ENCODE data around the gene PCDH9. TPM values are rescaled to one million over a fixed set of nuclear protein-coding genes. Genes with fewer than 3 reads are reported as not detected.

PCDH9 gene
- total RNA-seq, 1 experiment from 2014 or later: 0.11 TPM

DNA sequence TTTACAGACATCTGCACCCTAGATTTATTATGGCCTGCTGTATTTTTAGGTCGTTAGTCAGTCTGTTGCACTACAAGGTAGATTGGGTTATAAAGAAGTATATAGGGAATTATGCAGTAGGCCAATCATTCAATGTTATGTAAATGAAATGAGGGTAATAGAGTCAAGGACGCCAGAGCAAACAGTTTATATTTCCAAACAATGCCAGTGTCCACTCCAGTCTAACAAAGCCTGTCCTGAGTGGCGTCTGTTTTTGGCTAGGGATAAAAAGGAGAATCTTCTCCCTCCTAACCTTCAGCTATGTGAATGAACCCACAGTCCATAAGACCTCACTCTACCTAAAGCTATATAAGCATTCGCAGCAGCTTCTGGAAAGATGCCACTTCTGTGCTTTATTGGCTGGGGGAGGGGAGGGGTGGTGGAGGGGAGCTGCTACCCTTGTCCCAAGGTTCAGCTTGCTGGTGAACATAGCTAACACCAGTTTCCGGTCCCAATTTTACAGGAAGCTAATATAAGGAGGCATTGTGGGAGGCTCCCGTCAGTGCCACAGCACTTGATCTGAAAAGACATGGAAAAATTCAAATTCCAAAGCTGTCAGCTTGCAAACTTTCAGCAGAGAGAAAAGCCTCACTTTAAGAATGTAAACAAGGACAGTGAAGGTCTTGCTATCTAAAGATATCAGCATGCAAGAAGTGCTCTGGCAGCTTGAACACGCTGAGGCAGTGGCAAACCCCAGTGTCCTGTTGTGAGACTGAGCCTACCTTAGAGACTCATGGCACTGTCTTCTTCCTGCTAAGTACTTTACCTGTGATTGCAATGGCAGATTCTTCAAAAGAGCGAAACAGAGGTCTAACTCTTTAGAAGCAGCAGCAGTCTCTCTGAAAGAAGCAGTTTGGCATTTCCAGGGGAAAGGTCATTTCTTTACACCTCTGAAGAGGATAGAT is 369.9 kb downstream of the PCDH9 start:
- Mint-ChIP-seq H3K9me3 (ENCODE audit: unreplicated experiment) (no peaks in the 10 kb centered on the region), H3K4me1 (ENCODE audit: low read depth, unreplicated experiment) (no peaks in the 10 kb centered on the region), H3K4me3 (ENCODE audit: unreplicated experiment) (no peak overlapping the region), H3K36me3 (ENCODE audit: insufficient read depth, unreplicated experiment) (no peaks in the 10 kb centered on the region), H3K27me3 (ENCODE audit: insufficient read depth, unreplicated experiment) (peaks cover 14% of the 10 kb centered on the region), H3K27ac (ENCODE audit: unreplicated experiment) (no peak overlapping the region)
- Histone ChIP-seq H3K4me1 (no peaks in the 10 kb centered on the region), H3K4me3 (ENCODE audit: low read depth, low read length) (no peak overlapping the region), H3K36me3 (ENCODE audit: control insufficient read depth, insufficient read depth, low read length) (no peaks in the 10 kb centered on the region), H3K27me3 (replicated peaks; ENCODE audit: control insufficient read depth, insufficient read depth, low read length) (no peaks in the 10 kb centered on the region; the same call in 1 of the 2 replicates), H3K9me3 (no peaks in the 10 kb centered on the region)
- CTCF ChIA-PET: no interaction called here
- no TSS peak for BruUV-seq (replicated peaks)
- TF ChIP-seq, protein P1, sequence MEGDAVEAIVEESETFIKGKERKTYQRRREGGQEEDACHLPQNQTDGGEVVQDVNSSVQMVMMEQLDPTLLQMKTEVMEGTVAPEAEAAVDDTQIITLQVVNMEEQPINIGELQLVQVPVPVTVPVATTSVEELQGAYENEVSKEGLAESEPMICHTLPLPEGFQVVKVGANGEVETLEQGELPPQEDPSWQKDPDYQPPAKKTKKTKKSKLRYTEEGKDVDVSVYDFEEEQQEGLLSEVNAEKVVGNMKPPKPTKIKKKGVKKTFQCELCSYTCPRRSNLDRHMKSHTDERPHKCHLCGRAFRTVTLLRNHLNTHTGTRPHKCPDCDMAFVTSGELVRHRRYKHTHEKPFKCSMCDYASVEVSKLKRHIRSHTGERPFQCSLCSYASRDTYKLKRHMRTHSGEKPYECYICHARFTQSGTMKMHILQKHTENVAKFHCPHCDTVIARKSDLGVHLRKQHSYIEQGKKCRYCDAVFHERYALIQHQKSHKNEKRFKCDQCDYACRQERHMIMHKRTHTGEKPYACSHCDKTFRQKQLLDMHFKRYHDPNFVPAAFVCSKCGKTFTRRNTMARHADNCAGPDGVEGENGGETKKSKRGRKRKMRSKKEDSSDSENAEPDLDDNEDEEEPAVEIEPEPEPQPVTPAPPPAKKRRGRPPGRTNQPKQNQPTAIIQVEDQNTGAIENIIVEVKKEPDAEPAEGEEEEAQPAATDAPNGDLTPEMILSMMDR (IDR thresholded peaks at IDR 0.05; ENCODE audit: insufficient read depth in 1 of 2, low read depth in 1 of 2, low read length in 1 of 2, severe bottlenecking in 1 of 2, unreplicated experiment in 1 of 2): no peak
- intact Hi-C loops (cut with micrococcal nuclease; ENCODE audit: unreplicated experiment): no loop called here
- no peak for DNase-seq
- POLR2A ChIA-PET: no interaction called here

DNA sequence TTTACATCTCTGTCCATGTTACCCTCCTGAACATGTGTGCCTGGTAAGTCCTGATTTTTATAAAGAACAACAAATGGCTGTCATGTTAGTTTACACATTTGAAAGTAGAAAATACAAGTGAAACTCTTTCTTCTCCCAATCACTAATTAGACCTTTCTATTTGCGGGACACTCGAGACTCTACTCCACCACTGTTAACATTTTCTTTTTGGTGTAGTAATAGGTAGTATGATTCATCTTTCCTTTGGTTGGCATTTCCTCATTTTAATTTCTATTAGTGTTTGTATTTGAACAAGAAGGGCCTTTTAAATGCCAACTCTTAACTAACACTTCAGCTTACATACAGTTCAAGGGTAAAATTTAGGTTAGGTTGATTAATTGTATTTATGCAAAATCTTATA is 371.1 kb downstream of the PCDH9 start:
- Mint-ChIP-seq H3K36me3 (ENCODE audit: insufficient read depth, unreplicated experiment) (no peaks in the 10 kb centered on the region), H3K9me3 (ENCODE audit: unreplicated experiment) (no peaks in the 10 kb centered on the region), H3K4me1 (ENCODE audit: low read depth, unreplicated experiment) (no peaks in the 10 kb centered on the region), H3K4me3 (ENCODE audit: unreplicated experiment) (no peak overlapping the region), H3K27me3 (ENCODE audit: insufficient read depth, unreplicated experiment) (peaks cover 14% of the 10 kb centered on the region), H3K27ac (ENCODE audit: unreplicated experiment) (no peak overlapping the region)
- CTCF ChIA-PET: no interaction called here
- intact Hi-C loops (cut with micrococcal nuclease; ENCODE audit: unreplicated experiment): no loop called here
- TF ChIP-seq, protein P1 (IDR thresholded peaks at IDR 0.05; ENCODE audit: insufficient read depth in 1 of 2, low read depth in 1 of 2, low read length in 1 of 2, severe bottlenecking in 1 of 2, unreplicated experiment in 1 of 2): no peak
- no peaks in the 10 kb centered on the region for H3K4me1 ChIP-seq
- no peaks in the 10 kb centered on the region; the same call in 1 of the 2 replicates for H3K27me3 ChIP-seq (replicated peaks; ENCODE audit: control insufficient read depth, insufficient read depth, low read length)
- H3K9me3 ChIP-seq: no peaks in the 10 kb centered on the region
- POLR2A ChIA-PET: no interaction called here
- DNase-seq: no peak
- no peak overlapping the region for H3K4me3 ChIP-seq (ENCODE audit: low read depth, low read length)
- H3K36me3 ChIP-seq (ENCODE audit: control insufficient read depth, insufficient read depth, low read length): no peaks in the 10 kb centered on the region
- BruUV-seq (replicated peaks): no TSS peak

DNA sequence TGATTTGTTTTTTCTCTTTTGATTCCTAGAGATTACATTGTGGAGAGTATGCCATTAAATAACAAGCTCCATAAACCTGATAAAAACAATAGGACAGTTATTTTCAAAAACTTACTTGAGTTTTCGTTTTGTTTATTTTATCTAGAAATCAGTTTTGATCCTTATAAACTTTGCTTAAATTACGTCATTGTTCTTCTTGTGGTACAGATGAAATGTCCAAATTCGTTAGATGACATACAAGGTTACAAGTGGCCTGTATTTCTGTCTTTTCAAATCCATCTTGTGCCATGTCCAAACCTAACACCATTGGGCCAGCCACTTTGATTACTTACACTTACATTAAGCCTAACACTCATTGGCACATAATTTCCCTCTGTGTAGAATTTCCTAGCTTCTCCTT is 372.0 kb downstream of the PCDH9 start:
- H3K9me3 Mint-ChIP-seq (ENCODE audit: unreplicated experiment): no peaks in the 10 kb centered on the region
- H3K9me3 ChIP-seq: no peaks in the 10 kb centered on the region

More for the DNA sequence above, 372.0 kb downstream of the PCDH9 start:
- Histone ChIP-seq H3K27me3 (replicated peaks; ENCODE audit: control insufficient read depth, insufficient read depth, low read length) (no peaks in the 10 kb centered on the region; the same call in 1 of the 2 replicates), H3K4me1 (no peaks in the 10 kb centered on the region), H3K4me3 (ENCODE audit: low read depth, low read length) (no peak overlapping the region), H3K36me3 (ENCODE audit: control insufficient read depth, insufficient read depth, low read length) (no peaks in the 10 kb centered on the region)
- no TSS peak for BruUV-seq (replicated peaks)
- intact Hi-C loops (cut with micrococcal nuclease; ENCODE audit: unreplicated experiment): no loop called here
- H3K27me3 Mint-ChIP-seq (ENCODE audit: insufficient read depth, unreplicated experiment): peaks cover 14% of the 10 kb centered on the region
- ChIA-PET POLR2A (no interaction called here), CTCF (no interaction called here)
- H3K4me3 Mint-ChIP-seq (ENCODE audit: unreplicated experiment): no peak overlapping the region
- H3K4me1 Mint-ChIP-seq (ENCODE audit: low read depth, unreplicated experiment): no peaks in the 10 kb centered on the region
- H3K36me3 Mint-ChIP-seq (ENCODE audit: insufficient read depth, unreplicated experiment): no peaks in the 10 kb centered on the region
- TF ChIP-seq, protein P1 (IDR thresholded peaks at IDR 0.05; ENCODE audit: insufficient read depth in 1 of 2, low read depth in 1 of 2, low read length in 1 of 2, severe bottlenecking in 1 of 2, unreplicated experiment in 1 of 2): no peak
- no peak for DNase-seq
- no peak overlapping the region for H3K27ac Mint-ChIP-seq (ENCODE audit: unreplicated experiment)

Measured in Caco-2 (cell line).